H54 (cell line): ENCODE measurements around the gene CTXN3.

Experiments used
- DNase-seq: peaks from one replicate; pipeline ENCODE4 v3.0.0; 2011; ENCODE audit warnings: low spot score, mixed read lengths; ENCODE audit not compliant: insufficient read length
- FAIRE-seq: peaks from 3 replicates; lab custom pipeline; 2011; peaks lifted over from hg19 to GRCh38; lab: Jason Lieb, UNC
- POLR2A ChIP-seq: IDR thresholded peaks from 2 replicates; pipeline ENCODE4 v1.6.1; 2011; ENCODE audit warnings: low read depth, mild to moderate bottlenecking, low read length

The CTXN3 gene

DNA sequence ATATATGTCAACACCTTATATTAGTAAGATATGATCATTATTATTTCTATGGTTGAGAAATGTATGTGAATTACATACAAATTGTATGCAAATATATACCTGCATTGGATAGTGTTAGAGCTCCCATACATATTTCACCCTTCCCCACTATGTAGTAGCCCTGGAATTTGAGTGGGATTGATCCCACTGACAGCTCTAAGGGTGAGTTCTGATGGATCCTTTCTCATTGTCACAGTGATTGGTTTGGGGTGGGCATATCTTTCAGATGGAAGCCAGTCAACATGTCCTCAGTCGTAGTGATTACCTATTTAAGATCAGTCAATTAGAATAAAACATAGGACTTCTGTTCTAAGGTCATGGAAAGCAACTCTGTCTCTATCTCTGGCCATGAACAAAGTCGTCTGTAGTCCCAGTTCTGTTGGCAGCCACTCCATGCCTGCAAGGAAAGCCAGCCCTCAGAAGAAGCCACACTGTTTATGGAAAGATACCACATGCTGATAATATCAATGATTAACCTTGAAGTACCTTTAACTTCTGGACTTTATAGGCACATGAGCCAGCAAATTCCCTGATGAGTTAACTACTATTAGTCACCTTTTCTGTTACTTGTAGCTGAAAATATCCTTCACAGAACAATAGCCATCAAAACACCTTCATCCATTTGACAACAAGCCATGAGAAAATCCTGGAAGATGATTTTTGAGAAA lies 49.2 kb downstream of the CTXN3 start:
- FAIRE-seq, result no peak
- DNase-seq, result no peak
- TF ChIP-seq POLR2A, result no peak

DNA sequence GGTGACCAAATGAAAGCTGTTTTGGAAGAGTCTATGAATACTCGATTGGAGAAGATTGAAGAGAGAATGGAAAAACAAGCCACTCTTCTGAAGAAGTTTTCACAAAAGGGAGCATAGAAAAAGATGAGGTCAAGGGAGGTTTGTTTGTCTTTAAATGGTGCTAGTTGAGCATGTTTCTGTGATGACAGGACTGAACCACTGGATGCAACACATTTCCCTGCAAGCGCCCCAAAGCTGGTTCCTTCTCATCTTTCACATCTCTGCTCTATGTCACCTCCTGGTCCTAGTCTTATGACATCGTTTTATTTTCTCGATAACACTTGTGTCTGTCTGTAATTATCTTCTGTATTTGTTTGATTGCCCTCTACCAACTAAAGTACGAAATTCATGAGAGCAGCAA lies 50.5 kb downstream of the CTXN3 start:
- TF ChIP-seq POLR2A, result no peak
- FAIRE-seq (no peak), DNase-seq (no peak)

DNA sequence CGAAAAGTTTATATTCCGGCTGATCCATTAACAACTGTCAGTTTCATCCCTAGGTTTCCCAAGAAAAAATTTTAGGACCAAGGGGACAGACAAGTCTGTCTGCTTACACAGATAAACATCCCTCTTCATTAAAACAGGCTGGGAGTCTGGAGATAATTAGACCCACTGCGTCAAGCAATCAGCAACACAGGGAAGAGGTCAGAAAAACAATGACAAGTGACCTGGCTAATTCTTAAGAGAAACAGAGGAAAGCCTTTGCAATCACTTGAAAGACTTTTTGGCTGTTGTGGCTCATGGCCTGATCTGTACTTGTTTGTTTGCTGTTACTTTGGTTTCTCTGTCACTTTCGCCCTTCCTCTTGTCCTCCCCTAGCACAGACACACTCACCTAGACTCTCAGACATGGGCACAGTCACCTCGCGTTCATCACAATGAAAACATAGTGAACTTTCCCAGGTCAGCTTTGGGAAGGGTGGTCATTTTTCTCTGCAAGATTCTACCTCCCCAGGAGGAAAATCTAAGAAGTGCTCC lies 51.4 kb downstream of the CTXN3 start:
- no peak for FAIRE-seq
- no peak for TF ChIP-seq POLR2A
- DNase-seq, result no peak

DNA sequence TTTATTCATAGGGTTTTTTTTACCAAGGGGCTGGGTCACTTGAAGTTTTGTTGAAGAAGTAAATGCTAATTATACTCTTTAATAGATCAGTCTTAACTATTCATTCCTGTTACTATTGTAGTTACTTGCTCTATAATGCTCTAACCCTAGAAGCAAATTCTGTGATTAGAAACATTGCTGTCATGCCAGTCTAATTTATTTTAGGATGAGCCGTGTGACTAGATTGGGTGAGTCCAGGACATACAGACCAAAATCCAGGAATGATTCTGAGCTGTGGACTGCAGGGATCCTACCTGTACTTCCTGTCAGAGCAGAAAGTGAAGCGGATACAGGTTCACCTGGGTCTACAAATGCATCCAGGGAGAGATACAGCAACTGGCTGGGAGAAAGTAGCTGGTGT lies 53.6 kb downstream of the CTXN3 start:
- FAIRE-seq (no peak), DNase-seq (no peak)
- TF ChIP-seq POLR2A, result no peak

DNA sequence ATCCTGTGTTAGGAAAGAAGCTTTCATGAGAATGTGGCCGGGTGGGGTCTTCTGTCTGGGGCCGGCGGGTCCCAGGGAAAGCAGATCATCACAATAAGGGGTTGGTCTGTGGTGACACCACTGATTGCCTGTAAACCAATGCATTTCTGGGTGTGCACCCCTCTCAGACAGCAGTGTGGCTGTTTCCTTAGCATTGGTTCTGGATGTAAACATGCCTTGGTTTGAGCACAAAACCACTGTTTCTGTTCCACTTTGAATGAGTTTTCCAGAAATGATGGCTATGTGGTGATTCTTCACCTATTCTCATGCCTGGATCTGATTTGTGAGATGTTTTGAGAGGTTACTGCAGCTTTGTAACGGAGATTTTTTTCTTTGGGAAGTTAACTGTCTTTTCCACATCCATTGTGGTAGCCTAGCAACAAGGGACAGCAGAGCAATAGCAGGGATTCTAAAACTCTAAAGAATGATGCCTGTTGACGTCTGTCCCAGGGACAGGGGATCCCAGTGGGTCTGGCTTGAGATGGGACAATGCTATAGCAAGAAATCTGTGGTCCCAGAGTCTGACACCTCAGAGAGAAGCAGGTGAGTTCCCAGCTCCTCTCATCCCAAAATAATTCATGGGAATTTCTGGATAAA lies 54.2 kb downstream of the CTXN3 start, which contains the start of gene CCDC192:
TSS of gene CCDC192 (plus strand) at position 466 of the 636 bp plus-strand sequence. CDS start at position 521, 55 bp downstream.
- no peak for TF ChIP-seq POLR2A
- FAIRE-seq (no peak), DNase-seq (no peak)

DNA sequence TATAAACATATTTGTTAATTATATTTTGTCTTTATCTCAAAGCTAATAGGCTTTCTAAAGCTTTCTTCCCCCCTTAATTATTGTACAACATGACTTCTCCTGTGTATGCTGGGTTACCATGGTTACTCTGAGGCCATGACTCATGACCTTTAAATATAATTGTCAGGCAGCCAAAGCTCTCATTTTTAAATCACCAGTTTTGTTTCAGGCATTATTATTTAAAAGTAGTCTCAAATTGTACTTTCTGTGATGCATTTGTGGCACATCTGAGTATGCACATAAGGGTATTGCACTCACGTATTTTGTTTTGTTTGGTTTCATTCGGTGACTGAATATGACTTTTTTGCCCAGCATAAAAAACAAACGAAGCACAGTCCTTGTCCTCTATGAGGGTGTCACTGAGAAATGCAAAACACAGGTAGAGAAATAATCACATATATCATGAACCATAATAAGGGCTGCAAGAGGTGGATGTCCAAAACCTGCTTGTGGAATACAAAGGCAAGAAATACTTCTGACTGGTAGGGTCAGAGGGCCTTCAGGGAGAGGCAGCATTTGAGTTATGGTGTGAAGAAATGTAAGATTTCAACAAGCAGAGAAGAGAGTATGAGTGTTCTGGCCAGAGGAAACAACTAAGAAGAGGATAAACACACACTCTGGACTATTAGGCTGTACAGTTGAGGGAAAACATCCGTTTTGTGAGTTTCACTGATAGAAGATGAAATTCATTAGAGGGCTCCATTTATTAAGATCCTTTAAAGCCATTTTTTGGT lies 56.4 kb downstream of the CTXN3 start:
- no peak for TF ChIP-seq POLR2A
- DNase-seq (no peak), FAIRE-seq (no peak)

DNA sequence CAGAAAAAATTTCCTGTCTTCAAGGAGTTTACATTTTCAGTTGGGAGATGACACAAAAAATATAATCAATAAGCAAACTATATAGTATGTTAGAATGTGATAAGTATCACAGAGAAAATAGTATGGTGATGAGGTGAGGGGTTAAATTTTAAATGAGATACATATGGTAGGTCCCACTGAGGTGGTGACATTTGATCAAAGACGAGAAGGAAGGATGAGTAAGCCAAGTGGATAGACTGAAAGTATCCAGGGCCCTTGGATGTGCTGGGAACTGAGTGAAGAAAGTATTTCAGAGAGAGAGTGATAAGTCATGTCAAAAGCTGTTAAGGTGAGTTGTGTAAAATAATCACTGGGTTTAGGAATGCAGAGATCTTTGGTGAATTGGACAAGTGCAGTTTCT lies 57.8 kb downstream of the CTXN3 start:
- no peak for FAIRE-seq
- DNase-seq, result no peak
- TF ChIP-seq POLR2A, result no peak

DNA sequence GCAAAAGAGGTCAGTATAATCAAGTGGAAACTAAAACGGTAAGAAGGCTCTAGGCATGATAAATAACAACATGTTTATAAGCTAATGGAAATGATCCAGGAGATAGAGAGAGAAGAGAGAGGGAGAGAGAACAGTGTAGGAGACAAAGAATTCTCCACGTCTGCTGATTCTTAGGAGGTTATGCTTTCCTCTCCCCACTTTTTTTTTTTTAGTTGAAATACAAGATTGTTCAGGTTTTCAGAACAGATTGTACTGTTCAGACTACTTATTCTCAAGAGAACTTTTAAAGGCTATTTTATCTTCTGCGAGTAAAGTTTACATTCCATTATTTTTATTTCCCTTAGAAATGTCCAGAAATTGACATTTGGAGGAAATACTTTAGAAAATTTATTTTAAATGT lies 58.3 kb downstream of the CTXN3 start:
- TF ChIP-seq POLR2A, result no peak
- FAIRE-seq, result no peak
- DNase-seq, result no peak
